OCI-LY7 (cell line): ENCODE data around the gene SLC29A2.

Source experiments
- EZH2phosphoT487 ChIP-seq: fragments of 200-600 bp; sonication (generic); IDR thresholded peaks from 2 replicates; pipeline ENCODE4 v1.6.1; 2018; ENCODE audit warnings: low read depth, borderline replicate concordance, mild to moderate bottlenecking, mixed run types, antibody characterized with exemption, low read length, moderate library complexity, mixed read lengths
- TF ChIP-seq, protein P1 (sequence below): fragments of 200-600 bp; sonication (generic); conservative IDR thresholded peaks from 2 replicates; pipeline ENCODE4 v1.5.1; 2014; ENCODE audit warnings: mild to moderate bottlenecking, antibody characterized with exemption, low read length, moderate library complexity, mixed read lengths

DNA sequence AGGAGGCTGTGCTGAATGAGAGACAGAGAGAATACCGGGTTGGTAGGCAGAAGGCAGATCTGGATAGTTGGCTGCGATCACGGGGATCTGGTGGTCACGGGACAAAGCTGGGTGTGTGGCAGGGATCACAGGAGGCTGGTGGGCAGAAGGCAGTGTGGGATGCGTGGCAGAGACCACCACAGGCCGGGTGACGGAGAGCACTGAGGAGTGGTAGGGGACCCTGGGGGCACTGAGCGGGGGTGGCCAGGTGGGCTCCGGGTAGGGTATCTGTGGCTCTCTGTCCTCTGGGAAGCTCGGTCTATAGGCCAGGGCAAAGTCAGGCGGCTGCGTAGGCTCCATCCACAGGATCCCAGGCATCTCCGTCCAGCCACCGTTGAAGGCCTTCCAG is 56.1 kb downstream of the SLC29A2 start:
- TF ChIP-seq, protein P1, sequence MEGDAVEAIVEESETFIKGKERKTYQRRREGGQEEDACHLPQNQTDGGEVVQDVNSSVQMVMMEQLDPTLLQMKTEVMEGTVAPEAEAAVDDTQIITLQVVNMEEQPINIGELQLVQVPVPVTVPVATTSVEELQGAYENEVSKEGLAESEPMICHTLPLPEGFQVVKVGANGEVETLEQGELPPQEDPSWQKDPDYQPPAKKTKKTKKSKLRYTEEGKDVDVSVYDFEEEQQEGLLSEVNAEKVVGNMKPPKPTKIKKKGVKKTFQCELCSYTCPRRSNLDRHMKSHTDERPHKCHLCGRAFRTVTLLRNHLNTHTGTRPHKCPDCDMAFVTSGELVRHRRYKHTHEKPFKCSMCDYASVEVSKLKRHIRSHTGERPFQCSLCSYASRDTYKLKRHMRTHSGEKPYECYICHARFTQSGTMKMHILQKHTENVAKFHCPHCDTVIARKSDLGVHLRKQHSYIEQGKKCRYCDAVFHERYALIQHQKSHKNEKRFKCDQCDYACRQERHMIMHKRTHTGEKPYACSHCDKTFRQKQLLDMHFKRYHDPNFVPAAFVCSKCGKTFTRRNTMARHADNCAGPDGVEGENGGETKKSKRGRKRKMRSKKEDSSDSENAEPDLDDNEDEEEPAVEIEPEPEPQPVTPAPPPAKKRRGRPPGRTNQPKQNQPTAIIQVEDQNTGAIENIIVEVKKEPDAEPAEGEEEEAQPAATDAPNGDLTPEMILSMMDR: no peak
- no peak for TF ChIP-seq EZH2phosphoT487
